ENCODE results near the gene RHEBL1. TPM values are rescaled to one million over a fixed set of nuclear protein-coding genes. Genes with fewer than 3 reads are reported as not detected.

Gene RHEBL1
- total RNA-seq, 1 experiment from 2014 or later: 1.3 TPM

GRCh38 chr12:49060237-49061156 is 9.3 kb downstream of the RHEBL1 start, which contains the start of gene KMT2D:
Gene KMT2D, minus strand, starts transcription at chr12:49060794. Its CDS starts 5,470 bp downstream, at chr12:49055324.
- Histone ChIP-seq H3K36me3 (ENCODE audit: insufficient read depth, low read length, poor library complexity, severe bottlenecking) (peaks cover 1% of the 10 kb centered on the region), H3K9me3 (ENCODE audit: low read depth, low read length, poor library complexity, severe bottlenecking) (no peaks in the 10 kb centered on the region), H3K27ac (ENCODE audit: low read depth, low read length, poor library complexity, severe bottlenecking) (peak within 1 kb of the TSS; percentile 100), H3K27me3 (replicated peaks; ENCODE audit: insufficient read depth, low read depth, low read length, poor library complexity) (no peaks in the 10 kb centered on the region), H3K4me1 (ENCODE audit: insufficient read depth, low read length, poor library complexity, severe bottlenecking) (peaks cover 18% of the 10 kb centered on the region), H3K4me3 (ENCODE audit: low read depth, low read length, poor library complexity, severe bottlenecking) (peak within 1 kb of the TSS; percentile 98)
- TF ChIP-seq EZH2 (IDR thresholded peaks at IDR 0.05; ENCODE audit: borderline replicate concordance, low read depth, low read length, poor library complexity, severe bottlenecking) (no peak), CTCF (conservative IDR thresholded peaks at IDR 0.05; ENCODE audit: low read depth, low read length) (peak; percentile 29; the same call in 1 of the 2 replicates)
- peak; percentile 98 for DNase-seq (ENCODE audit: low spot score)
- TSS peak; percentile 42 for BruUV-seq (replicated peaks)
- intact Hi-C loops (cut with micrococcal nuclease; ENCODE audit: unreplicated experiment): loop anchor here (5.0 kb wide), 1 partner anchor 177 kb away; no protein-coding TSS in a partner anchor
- POLR2A ChIA-PET (ENCODE audit: low non-redundant PET): interaction anchor here (0.6 kb wide), 1 partner anchor 1318 kb away, joined by 3 read pairs; no protein-coding TSS in a partner anchor
- CTCF ChIA-PET: no interaction called here

GRCh38 chr12:49059299-49060171 is 10.2 kb downstream of the RHEBL1 start:
- TF ChIP-seq CTCF (conservative IDR thresholded peaks at IDR 0.05; ENCODE audit: low read depth, low read length): no peak
- TF ChIP-seq EZH2 (IDR thresholded peaks at IDR 0.05; ENCODE audit: borderline replicate concordance, low read depth, low read length, poor library complexity, severe bottlenecking): no peak
- Histone ChIP-seq H3K4me1 (ENCODE audit: insufficient read depth, low read length, poor library complexity, severe bottlenecking) (peaks cover 18% of the 10 kb centered on the region), H3K27me3 (replicated peaks; ENCODE audit: insufficient read depth, low read depth, low read length, poor library complexity) (no peaks in the 10 kb centered on the region), H3K9me3 (ENCODE audit: low read depth, low read length, poor library complexity, severe bottlenecking) (no peaks in the 10 kb centered on the region), H3K27ac (ENCODE audit: low read depth, low read length, poor library complexity, severe bottlenecking) (peak overlapping the region; percentile 100), H3K36me3 (ENCODE audit: insufficient read depth, low read length, poor library complexity, severe bottlenecking) (peaks cover 11% of the 10 kb centered on the region), H3K4me3 (ENCODE audit: low read depth, low read length, poor library complexity, severe bottlenecking) (peak overlapping the region; percentile 98)
- CTCF ChIA-PET: no interaction called here
- POLR2A ChIA-PET (ENCODE audit: low non-redundant PET): no interaction called here
- no TSS peak for BruUV-seq (replicated peaks)
- peak; percentile 25 for DNase-seq (ENCODE audit: low spot score)
- intact Hi-C loops (cut with micrococcal nuclease; ENCODE audit: unreplicated experiment): loop anchor here (5.0 kb wide), 1 partner anchor 178 kb away; no protein-coding TSS in a partner anchor

GRCh38 chr12:49059045-49059298 is 10.8 kb downstream of the RHEBL1 start:
- Histone ChIP-seq H3K4me3 (ENCODE audit: low read depth, low read length, poor library complexity, severe bottlenecking) (peak overlapping the region; percentile 98), H3K36me3 (ENCODE audit: insufficient read depth, low read length, poor library complexity, severe bottlenecking) (peaks cover 17% of the 10 kb centered on the region), H3K9me3 (ENCODE audit: low read depth, low read length, poor library complexity, severe bottlenecking) (no peaks in the 10 kb centered on the region), H3K27ac (ENCODE audit: low read depth, low read length, poor library complexity, severe bottlenecking) (peak overlapping the region; percentile 100), H3K27me3 (replicated peaks; ENCODE audit: insufficient read depth, low read depth, low read length, poor library complexity) (no peaks in the 10 kb centered on the region), H3K4me1 (ENCODE audit: insufficient read depth, low read length, poor library complexity, severe bottlenecking) (peaks cover 18% of the 10 kb centered on the region)
- no peak for DNase-seq (ENCODE audit: low spot score)
- TF ChIP-seq EZH2 (IDR thresholded peaks at IDR 0.05; ENCODE audit: borderline replicate concordance, low read depth, low read length, poor library complexity, severe bottlenecking) (no peak), CTCF (conservative IDR thresholded peaks at IDR 0.05; ENCODE audit: low read depth, low read length) (no peak)
- CTCF ChIA-PET: interaction anchor here (0.6 kb wide), 1 partner anchor 458 kb away, joined by 3 read pairs; no protein-coding TSS in a partner anchor
- BruUV-seq (replicated peaks): no TSS peak
- POLR2A ChIA-PET (ENCODE audit: low non-redundant PET): no interaction called here
- intact Hi-C loops (cut with micrococcal nuclease; ENCODE audit: unreplicated experiment): no loop called here

Measured in A673 (cell line).